ENCODE data around the gene HOXD3.

HOXD3 gene

DNA sequence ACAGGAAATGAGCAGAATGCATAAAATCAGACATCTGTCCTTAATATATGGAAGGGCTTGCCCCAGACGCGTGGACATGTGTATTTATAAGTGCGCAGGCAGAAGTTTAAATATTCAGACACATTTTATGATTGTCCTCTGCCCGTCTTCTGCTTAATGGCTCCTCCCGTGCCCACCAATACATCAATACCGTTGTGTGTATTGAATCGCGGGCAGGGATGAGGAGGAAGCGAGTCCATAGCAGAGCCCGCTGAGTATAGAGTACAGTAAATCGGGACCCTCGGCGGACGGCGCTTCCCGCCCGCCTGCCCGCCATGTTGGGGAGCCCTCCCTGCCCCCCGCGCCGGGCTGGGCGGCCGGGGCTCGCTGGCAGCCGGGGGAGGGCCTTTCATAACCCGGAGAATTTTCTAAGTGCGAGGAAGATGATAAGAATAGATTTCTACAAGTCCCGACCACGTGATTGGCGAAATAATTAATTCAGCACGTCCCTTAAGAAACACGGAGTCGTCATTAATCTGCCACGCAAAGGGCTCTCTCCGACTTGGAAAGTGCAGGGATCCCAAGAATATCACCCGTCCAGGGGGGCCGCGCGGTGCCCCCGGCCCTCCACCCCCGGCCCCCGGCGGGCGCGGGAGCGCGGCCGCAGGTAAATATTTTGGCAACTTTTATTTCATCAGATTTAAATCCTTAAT is at the start of gene HOXD3:
TSS of gene HOXD3 (plus strand) at position 501 of the 692 bp plus-strand sequence. CDS start 11,808 bp downstream, outside the sequence.
- H3K9ac ChIP-seq = no peak within 1 kb of the TSS
- H3K4me1 ChIP-seq = no peaks in the 10 kb centered on the region
- no peak within 1 kb of the TSS for H2AFZ ChIP-seq
- H3K27me3 ChIP-seq (ENCODE audit: control insufficient read depth, insufficient read depth, low read length) = peaks cover 27% of the 10 kb centered on the region
- no peaks in the 10 kb centered on the region for H3K36me3 ChIP-seq (ENCODE audit: control insufficient read depth, insufficient read depth, low read length)
- no peak within 1 kb of the TSS for H3K27ac ChIP-seq
- TF ChIP-seq CTCF (IDR thresholded peaks at IDR 0.05) = no peak
- no peak within 1 kb of the TSS for H3K4me3 ChIP-seq (ENCODE audit: low read depth, low read length)
- no peaks in the 10 kb centered on the region for H3K9me3 ChIP-seq (ENCODE audit: control insufficient read depth, low read length)
- H3K4me2 ChIP-seq (ENCODE audit: low read length) = no peak within 1 kb of the TSS
- H3K79me2 ChIP-seq = no peaks in the 10 kb centered on the region

GRCh38 chr2:176107731-176108181 is 49.4 kb upstream of the HOXD3 start:
- Histone ChIP-seq H3K4me1 (no peaks in the 10 kb centered on the region), H3K27ac (no peak overlapping the region), H3K27me3 (ENCODE audit: control insufficient read depth, insufficient read depth, low read length) (peaks cover 35% of the 10 kb centered on the region)

GRCh38 chr2:176109192-176109901 is 47.8 kb upstream of the HOXD3 start:
- Histone ChIP-seq H3K4me1 (no peaks in the 10 kb centered on the region), H3K27ac (no peak overlapping the region), H3K9me3 (ENCODE audit: control insufficient read depth, low read length) (no peaks in the 10 kb centered on the region), H3K27me3 (ENCODE audit: control insufficient read depth, insufficient read depth, low read length) (peaks cover 34% of the 10 kb centered on the region), H3K36me3 (ENCODE audit: control insufficient read depth, insufficient read depth, low read length) (no peaks in the 10 kb centered on the region), H3K9ac (no peak overlapping the region), H3K79me2 (no peaks in the 10 kb centered on the region), H2AFZ (no peak overlapping the region), H3K4me2 (ENCODE audit: low read length) (no peak overlapping the region), H3K4me3 (ENCODE audit: low read depth, low read length) (no peak overlapping the region)
- TF ChIP-seq CTCF (IDR thresholded peaks at IDR 0.05) = no peak

More at GRCh38 chr2:176107731-176108181, 49.4 kb upstream of the HOXD3 start:
- no peak overlapping the region for H3K4me3 ChIP-seq (ENCODE audit: low read depth, low read length)
- no peaks in the 10 kb centered on the region for H3K36me3 ChIP-seq (ENCODE audit: control insufficient read depth, insufficient read depth, low read length)
- no peak overlapping the region for H2AFZ ChIP-seq
- H3K79me2 ChIP-seq = no peaks in the 10 kb centered on the region
- H3K4me2 ChIP-seq (ENCODE audit: low read length) = no peak overlapping the region
- no peaks in the 10 kb centered on the region for H3K9me3 ChIP-seq (ENCODE audit: control insufficient read depth, low read length)
- H3K9ac ChIP-seq = no peak overlapping the region
- no peak for TF ChIP-seq CTCF (IDR thresholded peaks at IDR 0.05)

DNA sequence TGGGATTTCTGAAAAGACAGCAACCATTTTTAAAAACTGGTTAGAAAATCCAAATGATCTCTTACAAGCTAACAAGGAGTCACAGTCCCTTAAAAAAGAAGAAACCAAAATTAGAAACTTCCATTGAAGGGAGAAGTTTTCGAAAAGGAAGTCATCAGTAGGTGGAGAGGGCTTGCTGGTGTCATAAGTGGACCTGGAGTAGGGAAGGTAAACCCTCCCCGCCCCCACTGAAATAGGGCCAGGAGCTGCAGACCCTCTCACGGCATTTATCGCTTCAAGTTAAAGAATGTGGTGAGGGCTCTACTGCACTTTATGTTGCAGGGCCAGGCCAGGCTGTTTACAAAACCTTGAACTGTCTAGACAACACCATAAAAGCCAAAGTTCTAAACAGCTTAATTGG is 47.2 kb upstream of the HOXD3 start:
- Histone ChIP-seq H3K9ac (no peak overlapping the region), H3K27ac (no peak overlapping the region), H3K9me3 (ENCODE audit: control insufficient read depth, low read length) (no peaks in the 10 kb centered on the region), H3K4me2 (ENCODE audit: low read length) (no peak overlapping the region), H3K4me3 (ENCODE audit: low read depth, low read length) (no peak overlapping the region), H3K4me1 (no peaks in the 10 kb centered on the region), H3K36me3 (ENCODE audit: control insufficient read depth, insufficient read depth, low read length) (no peaks in the 10 kb centered on the region), H3K79me2 (no peaks in the 10 kb centered on the region), H2AFZ (no peak overlapping the region), H3K27me3 (ENCODE audit: control insufficient read depth, insufficient read depth, low read length) (peaks cover 38% of the 10 kb centered on the region)
- TF ChIP-seq CTCF (IDR thresholded peaks at IDR 0.05) = no peak
